Activated CD4-positive, CD25-positive, alpha-beta regulatory T cell treated with anti-CD3 and anti-CD28 coated beads, Interleukin-2, amount 50 U/mL, for 72 hours (primary cell): Measurements from ENCODE around the gene ZNF445.
"Not testable (repeated sequence)": the region's sequence is repeated elsewhere in the genome, so short reads cannot be mapped to it uniquely, and the experiment has no call there.

Experiments used
- DNase-seq: peaks from one replicate; pipeline ENCODE4 v3.0.0; 2021

ZNF445 gene

GRCh38 chr3:44429459-44429858, 48.0 kb downstream of the ZNF445 start:
- DNase-seq, result no peak

GRCh38 chr3:44428910-44429309, 48.6 kb downstream of the ZNF445 start:
- no peak for DNase-seq

DNA sequence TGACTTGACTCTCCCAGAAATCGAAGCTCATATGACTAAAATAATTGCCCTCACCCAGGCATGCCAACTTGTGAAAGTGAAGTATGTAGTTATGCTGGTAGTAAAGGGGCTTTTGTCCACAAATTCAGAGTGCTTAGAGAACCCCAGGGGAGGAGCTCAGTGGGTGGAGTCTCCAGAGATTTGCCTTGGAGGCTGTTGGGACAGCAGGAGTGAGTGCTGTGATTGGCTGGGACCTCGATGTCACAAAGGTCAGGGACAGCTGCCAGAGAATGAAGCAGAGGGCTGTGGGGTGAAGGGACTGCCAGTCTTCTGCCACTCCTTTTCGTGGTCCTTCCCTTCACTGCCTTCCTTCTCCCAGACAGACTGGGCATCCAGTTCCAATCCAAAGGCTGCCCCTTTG, 49.8 kb downstream of the ZNF445 start:
- DNase-seq, result no peak

GRCh38 chr3:44424758-44425157, 52.7 kb downstream of the ZNF445 start:
- no peak for DNase-seq

DNA sequence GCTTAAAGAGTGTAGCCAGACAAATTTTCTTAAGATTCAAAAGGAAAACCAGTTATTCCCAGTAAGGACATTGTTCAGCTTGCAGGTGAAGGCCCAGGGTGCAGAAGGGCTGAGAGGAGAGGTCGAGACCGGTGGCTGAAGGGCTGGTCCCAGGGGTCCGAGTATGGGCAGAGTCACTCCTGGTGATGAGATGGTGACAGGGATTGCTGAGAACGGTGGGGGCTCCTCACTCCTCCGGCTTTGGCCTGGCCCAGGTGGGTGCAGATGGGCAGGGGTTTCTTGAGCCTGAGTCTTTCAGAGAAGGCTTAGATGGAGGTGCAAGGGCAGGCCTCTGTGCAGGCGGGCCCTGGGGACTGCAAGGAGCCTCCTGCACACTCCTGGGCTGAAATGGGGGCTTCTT, 56.2 kb downstream of the ZNF445 start:
- no peak for DNase-seq

- DNase-seq, result no peak
Observed at GRCh38 chr3:44420676-44421075, 56.8 kb downstream of the ZNF445 start.

- no peak for DNase-seq
Observed at GRCh38 chr3:44419923-44420650, 57.4 kb downstream of the ZNF445 start.

- no peak for DNase-seq
Observed at GRCh38 chr3:44419116-44419922, 58.2 kb downstream of the ZNF445 start.

- no peak for DNase-seq
Observed at GRCh38 chr3:44418549-44418948, 58.9 kb downstream of the ZNF445 start.

GRCh38 chr3:44418118-44418517, 59.4 kb downstream of the ZNF445 start:
- not testable (repeated sequence) for DNase-seq

DNA sequence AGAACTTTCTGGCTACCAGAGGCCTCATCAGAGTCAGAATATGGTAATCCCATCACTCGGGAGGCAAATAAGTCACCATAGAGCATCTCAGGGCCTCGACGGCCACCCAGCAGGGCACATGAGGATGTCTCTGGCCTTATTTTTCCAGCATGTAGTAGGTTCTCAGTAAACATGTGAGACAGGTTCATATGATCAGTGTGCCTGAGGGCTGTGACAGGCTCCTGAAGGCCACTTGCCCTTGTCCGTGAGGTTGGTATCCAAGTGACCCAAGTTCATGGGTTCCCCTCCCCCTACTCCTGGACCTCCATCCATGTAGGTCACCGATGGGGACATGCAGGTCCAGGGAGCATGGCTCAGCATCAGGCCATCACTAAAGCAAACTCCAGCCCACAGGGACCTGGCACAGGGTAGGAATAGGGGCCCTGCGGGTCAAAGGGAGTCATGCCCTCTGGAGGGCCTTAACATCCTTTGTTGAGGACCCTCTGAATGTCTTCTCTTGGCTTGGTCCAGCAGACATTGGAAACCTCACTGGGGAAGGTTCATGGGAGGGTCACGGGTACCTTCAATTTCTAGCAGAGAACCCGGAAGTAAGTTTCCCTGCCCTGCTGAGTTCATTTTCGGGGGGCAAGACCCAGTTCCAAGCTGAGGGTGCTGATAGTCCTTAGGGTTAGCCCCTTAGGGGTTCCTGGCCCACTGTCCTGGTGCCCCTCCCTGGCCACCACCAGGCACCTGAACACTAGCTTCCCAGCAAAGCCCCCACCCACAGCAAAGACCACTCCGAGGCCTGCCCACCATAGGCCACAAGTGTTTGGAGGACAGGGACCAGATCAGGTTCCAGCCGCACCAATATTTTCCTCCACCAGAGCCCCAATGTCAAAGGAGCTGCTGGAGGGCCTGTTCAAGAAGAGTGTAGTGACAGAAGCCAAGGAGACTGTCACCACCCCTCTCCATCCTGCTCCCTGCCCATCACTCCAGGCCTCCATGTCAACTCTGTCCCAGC, 61.1 kb downstream of the ZNF445 start:
- no peak for DNase-seq

DNA sequence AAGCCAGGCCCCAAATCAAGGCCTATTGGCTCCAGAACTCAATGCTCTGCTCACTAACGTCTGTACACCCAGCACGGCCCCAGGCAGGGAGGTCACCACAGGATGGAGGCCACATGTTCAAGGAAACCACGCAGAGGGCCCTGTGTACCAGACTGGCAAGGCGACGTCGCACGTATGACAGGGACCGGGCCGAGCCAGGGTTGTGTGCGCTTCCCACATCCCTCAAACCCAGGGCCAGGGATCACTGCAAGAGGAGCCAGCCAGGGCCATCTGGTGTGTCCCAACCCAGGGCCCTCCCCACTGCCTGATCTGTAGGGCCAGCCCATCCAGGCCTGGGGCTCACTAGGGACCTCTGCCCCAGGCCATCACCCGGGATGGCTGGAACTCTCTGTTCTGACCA, 62.0 kb downstream of the ZNF445 start:
- DNase-seq, result no peak

DNA sequence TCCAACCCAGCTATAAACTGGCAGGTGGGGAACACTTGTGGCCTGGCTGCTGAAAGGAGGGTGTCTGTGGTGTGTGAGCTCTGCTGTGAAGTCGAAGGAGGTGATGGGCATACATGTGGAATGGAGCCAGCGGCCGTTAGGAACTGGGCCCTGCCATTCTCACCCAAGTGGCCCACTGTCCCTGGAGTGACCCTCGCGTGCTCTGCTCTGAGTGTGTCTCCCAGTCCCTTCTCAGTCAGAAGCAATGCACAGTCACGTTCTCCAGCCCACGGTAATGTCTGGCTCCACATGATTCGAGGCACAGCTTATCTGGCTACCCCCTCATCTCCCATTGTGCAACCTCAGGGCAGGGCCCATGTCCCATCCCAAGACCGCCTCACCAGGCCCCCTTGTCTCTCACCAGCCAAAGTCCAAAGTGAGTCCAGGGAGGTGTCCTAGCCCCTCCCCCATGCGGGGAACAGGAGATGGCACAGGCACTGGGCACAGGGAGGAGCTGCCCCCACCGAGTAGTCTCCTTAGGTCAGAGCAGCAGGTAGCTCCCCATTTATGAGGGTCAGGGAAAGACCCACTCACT, 62.9 kb downstream of the ZNF445 start:
- DNase-seq, result no peak

- no peak for DNase-seq
Observed at GRCh38 chr3:44412365-44412764, 65.1 kb downstream of the ZNF445 start.

DNA sequence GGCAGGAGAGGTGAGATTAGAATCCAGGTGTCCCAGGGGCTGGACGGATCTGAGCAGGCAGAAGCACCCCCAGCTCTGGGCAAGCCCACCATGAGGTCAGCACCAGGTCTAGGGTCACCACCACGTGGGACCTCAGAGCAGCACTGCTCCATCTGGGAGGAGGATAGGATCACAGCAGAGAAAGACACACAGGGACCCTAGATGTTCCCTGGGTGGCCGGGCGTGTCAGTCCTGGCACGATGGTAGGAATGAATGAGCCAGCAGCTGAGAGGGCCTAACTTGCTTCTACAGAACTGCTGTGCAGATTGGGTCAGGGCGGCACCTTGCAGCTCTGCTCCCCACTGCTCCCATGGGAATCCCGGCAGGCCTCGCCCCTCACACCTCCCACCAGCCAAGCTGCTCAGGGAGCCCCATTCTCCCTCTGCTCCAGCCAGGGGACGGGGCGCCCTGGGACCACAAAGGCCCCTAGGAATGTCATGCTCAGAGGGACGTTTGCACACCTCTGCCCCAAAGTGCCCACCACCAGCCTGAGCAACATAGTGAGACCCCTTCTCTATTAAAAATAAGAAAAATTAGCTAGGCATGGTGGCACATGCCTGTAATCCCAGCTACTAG, 66.3 kb downstream of the ZNF445 start:
- DNase-seq, result no peak

DNA sequence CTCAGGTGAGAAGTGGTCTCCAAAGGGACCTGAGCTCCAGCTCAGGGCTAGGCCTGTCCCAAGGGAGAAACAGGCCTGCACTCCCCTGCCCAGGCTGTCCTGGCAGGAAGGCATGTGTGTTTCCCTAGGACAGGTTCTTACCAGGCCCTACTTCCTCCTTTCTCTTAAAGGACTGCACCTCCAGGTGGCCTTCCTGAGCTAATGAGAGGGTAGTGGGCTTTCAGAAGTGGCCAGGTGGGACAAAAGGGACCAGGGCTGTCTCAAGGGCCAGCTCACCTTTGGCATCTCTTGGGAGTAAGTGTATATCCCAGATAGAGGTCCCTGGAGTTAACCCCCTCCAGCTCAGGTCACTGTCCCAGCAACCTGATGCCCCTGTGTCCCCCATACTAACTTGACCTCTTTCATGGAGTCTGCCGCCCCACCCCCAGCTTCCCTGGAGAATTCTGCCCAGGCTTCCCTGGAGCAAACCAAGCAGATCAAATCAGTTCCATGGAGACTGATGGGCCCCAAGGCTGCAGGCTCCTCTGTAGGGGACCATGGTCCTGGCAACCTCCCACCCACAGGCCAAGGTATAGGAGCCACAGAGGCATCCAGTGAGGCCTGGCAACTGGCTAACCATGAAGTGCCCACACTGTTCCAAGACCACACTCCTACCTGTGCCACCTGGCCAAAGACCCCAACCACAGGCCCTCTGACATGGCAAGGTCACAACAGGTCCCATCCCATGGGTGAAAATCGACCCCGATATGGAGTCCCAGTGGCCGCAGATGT, 67.6 kb downstream of the ZNF445 start:
- DNase-seq, result no peak

DNA sequence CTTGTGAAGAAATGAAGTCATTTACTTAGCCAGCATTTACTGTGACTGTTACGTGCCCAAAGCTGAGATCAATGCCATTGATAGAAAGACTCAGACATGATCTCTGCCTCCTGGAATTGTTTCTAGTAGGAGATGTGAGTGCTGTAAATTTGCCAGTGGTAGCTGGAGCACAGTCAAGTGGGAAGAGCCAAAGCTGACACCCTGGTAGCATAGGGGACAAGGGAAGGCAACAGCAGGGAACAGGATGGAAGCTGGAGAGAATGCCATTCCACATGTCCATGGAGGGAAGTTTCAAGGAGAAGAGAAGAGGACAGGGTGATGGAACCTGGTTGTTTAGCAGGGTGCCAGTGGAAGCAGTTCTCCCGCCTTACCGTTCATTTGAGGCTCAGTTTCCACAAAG, 74.9 kb downstream of the ZNF445 start:
- DNase-seq, result no peak

DNA sequence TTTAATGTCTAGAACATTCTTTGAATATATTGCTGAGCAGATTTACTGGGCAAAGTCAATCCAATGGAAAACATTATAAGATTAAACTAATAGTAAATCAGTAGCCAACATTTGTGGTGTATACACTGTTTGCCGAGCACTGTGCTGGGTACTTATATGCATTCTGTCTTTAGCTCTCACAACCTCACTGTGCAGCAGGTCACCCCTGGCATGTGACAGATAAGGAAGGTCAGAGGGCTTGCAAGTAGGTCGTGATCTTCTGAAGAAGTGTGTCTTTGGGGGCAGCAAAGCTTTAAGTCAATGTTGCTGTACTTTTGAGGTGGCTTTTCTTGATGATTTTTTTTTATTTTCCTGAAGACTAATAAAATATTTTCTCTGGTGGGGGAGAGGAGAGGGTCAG, 76.7 kb downstream of the ZNF445 start:
- no peak for DNase-seq

- DNase-seq, result no peak
Observed at GRCh38 chr3:44398853-44399252, 78.6 kb downstream of the ZNF445 start.

- DNase-seq, result not testable (repeated sequence)
Observed at GRCh38 chr3:44398271-44398670, 79.2 kb downstream of the ZNF445 start.
